ENCODE data around the gene SNX3. TPM values are rescaled to one million over a fixed set of nuclear protein-coding genes. Genes with fewer than 3 reads are reported as not detected.

The SNX3 gene
- total RNA-seq, 1 experiment from 2014 or later, result 80.7 TPM

DNA sequence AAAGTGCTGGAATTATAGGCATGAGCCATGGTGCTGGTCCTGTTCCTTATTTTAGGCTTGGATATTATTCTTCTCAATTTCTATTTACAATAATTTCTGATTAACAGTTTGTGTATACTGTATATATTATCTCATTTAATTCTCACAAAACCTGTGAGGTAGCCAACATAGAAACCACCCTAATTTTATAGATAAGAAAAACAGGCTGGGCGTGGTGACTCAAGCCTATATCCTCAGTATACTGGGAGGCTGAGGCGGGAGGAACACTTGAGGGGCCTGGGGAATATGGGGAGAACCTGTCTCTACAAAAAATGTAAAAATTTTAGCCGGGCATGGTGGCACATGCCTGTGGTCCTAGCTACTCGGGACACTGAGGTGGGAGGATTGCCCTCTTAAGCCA, 30.3 kb upstream of the SNX3 start:
- Histone ChIP-seq H4K20me1 (ENCODE audit: control insufficient read depth, insufficient read depth, insufficient read length) (no peaks in the 10 kb centered on the region), H4K91ac (ENCODE audit: insufficient read length, low read depth, low read length) (no peak overlapping the region), H2AFZ (ENCODE audit: low read length) (no peak overlapping the region), H3K9me3 (ENCODE audit: control insufficient read depth, low read depth, low read length) (no peaks in the 10 kb centered on the region), H3K4ac (ENCODE audit: low read depth, low read length) (no peak overlapping the region), H3K23me2 (ENCODE audit: insufficient read length, low read depth, low read length, poor library complexity, severe bottlenecking) (peaks cover 6% of the 10 kb centered on the region), H4K5ac (ENCODE audit: insufficient read length, low read depth, low read length) (no peak overlapping the region), H3K23ac (ENCODE audit: insufficient read length, low read depth, low read length) (no peak overlapping the region), H2BK20ac (ENCODE audit: low read depth, low read length, poor library complexity, severe bottlenecking) (no peak overlapping the region), H3T11ph (ENCODE audit: low read length) (no peak overlapping the region), H3K14ac (ENCODE audit: insufficient read depth, low read length) (no peak overlapping the region), H2BK12ac (ENCODE audit: insufficient read length, low read depth, low read length) (no peak overlapping the region), H4K8ac (replicated peaks; ENCODE audit: insufficient read length, low read depth, low read length) (no peak overlapping the region), H3K4me1 (ENCODE audit: insufficient read depth, low read length) (no peaks in the 10 kb centered on the region), H3K9ac (ENCODE audit: extremely low read depth, insufficient read length, low read length) (no peak overlapping the region), H3K27ac (ENCODE audit: insufficient read length, low read depth, low read length) (no peak overlapping the region), H3K79me2 (ENCODE audit: insufficient read depth, low read length) (no peaks in the 10 kb centered on the region), H2BK120ac (ENCODE audit: low read depth, low read length, poor library complexity, severe bottlenecking) (no peak overlapping the region), H2AK5ac (ENCODE audit: insufficient read length, low read length) (no peak overlapping the region), H3K79me1 (ENCODE audit: insufficient read depth, low read depth, low read length, poor library complexity, severe bottlenecking) (no peaks in the 10 kb centered on the region), H3K56ac (ENCODE audit: insufficient read length, low read depth, low read length) (no peak overlapping the region), H2BK15ac (ENCODE audit: low read depth, low read length) (no peak overlapping the region), H2BK5ac (ENCODE audit: insufficient read length, low read length) (no peak overlapping the region), H3K27me3 (ENCODE audit: insufficient read depth, low read length) (no peaks in the 10 kb centered on the region), H3K18ac (ENCODE audit: insufficient read length, low read depth, low read length) (no peak overlapping the region), H3K4me2 (ENCODE audit: insufficient read depth, insufficient read length, low read length) (no peak overlapping the region)
- no peak for DNase-seq
- H3K36me3 Mint-ChIP-seq (ENCODE audit: insufficient read depth in 1 of 3, low read depth in 3 of 3), result no peaks in the 10 kb centered on the region; a peak in 1 of 7 replicates
- no peak overlapping the region for H3K4me3 Mint-ChIP-seq
- H3K27ac Mint-ChIP-seq, result no peak overlapping the region
- WGBS (ENCODE audit: extremely low coverage, insufficient read length, low lambda C conversion rate), result no CpG with 5 or more reads among the region's 4 CpGs
- no peaks in the 10 kb centered on the region for H3K9me3 Mint-ChIP-seq
- peaks cover 4 to 17% of the 10 kb centered on the region in 2 experiments for H3K4me1 Mint-ChIP-seq
- TF ChIP-seq, protein P1, sequence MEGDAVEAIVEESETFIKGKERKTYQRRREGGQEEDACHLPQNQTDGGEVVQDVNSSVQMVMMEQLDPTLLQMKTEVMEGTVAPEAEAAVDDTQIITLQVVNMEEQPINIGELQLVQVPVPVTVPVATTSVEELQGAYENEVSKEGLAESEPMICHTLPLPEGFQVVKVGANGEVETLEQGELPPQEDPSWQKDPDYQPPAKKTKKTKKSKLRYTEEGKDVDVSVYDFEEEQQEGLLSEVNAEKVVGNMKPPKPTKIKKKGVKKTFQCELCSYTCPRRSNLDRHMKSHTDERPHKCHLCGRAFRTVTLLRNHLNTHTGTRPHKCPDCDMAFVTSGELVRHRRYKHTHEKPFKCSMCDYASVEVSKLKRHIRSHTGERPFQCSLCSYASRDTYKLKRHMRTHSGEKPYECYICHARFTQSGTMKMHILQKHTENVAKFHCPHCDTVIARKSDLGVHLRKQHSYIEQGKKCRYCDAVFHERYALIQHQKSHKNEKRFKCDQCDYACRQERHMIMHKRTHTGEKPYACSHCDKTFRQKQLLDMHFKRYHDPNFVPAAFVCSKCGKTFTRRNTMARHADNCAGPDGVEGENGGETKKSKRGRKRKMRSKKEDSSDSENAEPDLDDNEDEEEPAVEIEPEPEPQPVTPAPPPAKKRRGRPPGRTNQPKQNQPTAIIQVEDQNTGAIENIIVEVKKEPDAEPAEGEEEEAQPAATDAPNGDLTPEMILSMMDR (conservative IDR thresholded peaks at IDR 0.05), result no peak
- no peaks in the 10 kb centered on the region for H3K27me3 Mint-ChIP-seq (ENCODE audit: low read depth)

All from H9 (cell line).